A673 (cell line): Measurements from ENCODE around the gene SFSWAP.

ENCODE experiments used
- EZH2 ChIP-seq: fragments of 200-600 bp; sonication (generic); IDR thresholded peaks from 2 replicates; pipeline ENCODE4 v1.6.1; 2017; ENCODE audit warnings: borderline replicate concordance, low read depth, mild to moderate bottlenecking, mixed read lengths, antibody characterized with exemption, low read length; ENCODE audit not compliant: poor library complexity, severe bottlenecking
- TF ChIP-seq, protein P1 (sequence below): fragments of 300-800, 200-600 bp; sonication (generic); conservative IDR thresholded peaks from 2 replicates; pipeline ENCODE4 v1.5.1; 2017; ENCODE audit warnings: low read depth, mild to moderate bottlenecking, antibody characterized with exemption, low read length, moderate library complexity, mixed read lengths

GRCh38 chr12:131703161-131703560 lies 7.7 kb upstream of the SFSWAP start:
- TF ChIP-seq, protein P1, sequence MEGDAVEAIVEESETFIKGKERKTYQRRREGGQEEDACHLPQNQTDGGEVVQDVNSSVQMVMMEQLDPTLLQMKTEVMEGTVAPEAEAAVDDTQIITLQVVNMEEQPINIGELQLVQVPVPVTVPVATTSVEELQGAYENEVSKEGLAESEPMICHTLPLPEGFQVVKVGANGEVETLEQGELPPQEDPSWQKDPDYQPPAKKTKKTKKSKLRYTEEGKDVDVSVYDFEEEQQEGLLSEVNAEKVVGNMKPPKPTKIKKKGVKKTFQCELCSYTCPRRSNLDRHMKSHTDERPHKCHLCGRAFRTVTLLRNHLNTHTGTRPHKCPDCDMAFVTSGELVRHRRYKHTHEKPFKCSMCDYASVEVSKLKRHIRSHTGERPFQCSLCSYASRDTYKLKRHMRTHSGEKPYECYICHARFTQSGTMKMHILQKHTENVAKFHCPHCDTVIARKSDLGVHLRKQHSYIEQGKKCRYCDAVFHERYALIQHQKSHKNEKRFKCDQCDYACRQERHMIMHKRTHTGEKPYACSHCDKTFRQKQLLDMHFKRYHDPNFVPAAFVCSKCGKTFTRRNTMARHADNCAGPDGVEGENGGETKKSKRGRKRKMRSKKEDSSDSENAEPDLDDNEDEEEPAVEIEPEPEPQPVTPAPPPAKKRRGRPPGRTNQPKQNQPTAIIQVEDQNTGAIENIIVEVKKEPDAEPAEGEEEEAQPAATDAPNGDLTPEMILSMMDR, result no peak
- no peak for TF ChIP-seq EZH2
